GM12891 (cell line): ENCODE measurements around the gene HEATR1. TPM values are rescaled to one million over a fixed set of nuclear protein-coding genes. Genes with fewer than 3 reads are reported as not detected.

Source experiments
- DNase-seq: peaks from one replicate; pipeline ENCODE4 v3.0.0; 2011; ENCODE audit warnings: low spot score; ENCODE audit not compliant: insufficient read length
- FAIRE-seq: peaks from 2 replicates; lab custom pipeline; 2011; peaks lifted over from hg19 to GRCh38; lab: Jason Lieb, UNC
- PAX5 ChIP-seq: IDR thresholded peaks from 2 replicates; pipeline ENCODE4 v1.6.1; 2011; ENCODE audit warnings: low read length, moderate library complexity, mild to moderate bottlenecking; ENCODE audit not compliant: insufficient read depth, severe bottlenecking
- POLR2A ChIP-seq: IDR thresholded peaks from 2 replicates; pipeline ENCODE4 v1.6.1; 2011; ENCODE audit warnings: low read depth, low read length, control low read depth
- POLR2AphosphoS5 ChIP-seq: IDR thresholded peaks from 2 replicates; pipeline ENCODE4 v1.6.1; 2011; ENCODE audit warnings: low read depth, low read length, control low read depth
- POU2F2 ChIP-seq: IDR thresholded peaks from 2 replicates; pipeline ENCODE4 v1.6.1; 2011; ENCODE audit warnings: low read depth, mild to moderate bottlenecking, control low read depth, low read length, moderate library complexity
- SPI1 ChIP-seq: IDR thresholded peaks from 2 replicates; pipeline ENCODE4 v1.6.1; 2011; ENCODE audit warnings: low read depth, low read length, control low read depth
- TAF1 ChIP-seq: IDR thresholded peaks from 2 replicates; pipeline ENCODE4 v1.6.1; 2011; ENCODE audit warnings: low read depth, low read length, control low read depth
- polyA plus RNA-seq: library from polyadenylated mRNA; unstranded; fragments of >200 nt; gene quantifications from one replicate; pipeline ENCODE4 v1.2.1, GENCODE V29; 2012; ENCODE audit warnings: low read depth, missing spikeins, inconsistent platforms; ENCODE audit not compliant: missing spikeins

HEATR1 gene, protein sequence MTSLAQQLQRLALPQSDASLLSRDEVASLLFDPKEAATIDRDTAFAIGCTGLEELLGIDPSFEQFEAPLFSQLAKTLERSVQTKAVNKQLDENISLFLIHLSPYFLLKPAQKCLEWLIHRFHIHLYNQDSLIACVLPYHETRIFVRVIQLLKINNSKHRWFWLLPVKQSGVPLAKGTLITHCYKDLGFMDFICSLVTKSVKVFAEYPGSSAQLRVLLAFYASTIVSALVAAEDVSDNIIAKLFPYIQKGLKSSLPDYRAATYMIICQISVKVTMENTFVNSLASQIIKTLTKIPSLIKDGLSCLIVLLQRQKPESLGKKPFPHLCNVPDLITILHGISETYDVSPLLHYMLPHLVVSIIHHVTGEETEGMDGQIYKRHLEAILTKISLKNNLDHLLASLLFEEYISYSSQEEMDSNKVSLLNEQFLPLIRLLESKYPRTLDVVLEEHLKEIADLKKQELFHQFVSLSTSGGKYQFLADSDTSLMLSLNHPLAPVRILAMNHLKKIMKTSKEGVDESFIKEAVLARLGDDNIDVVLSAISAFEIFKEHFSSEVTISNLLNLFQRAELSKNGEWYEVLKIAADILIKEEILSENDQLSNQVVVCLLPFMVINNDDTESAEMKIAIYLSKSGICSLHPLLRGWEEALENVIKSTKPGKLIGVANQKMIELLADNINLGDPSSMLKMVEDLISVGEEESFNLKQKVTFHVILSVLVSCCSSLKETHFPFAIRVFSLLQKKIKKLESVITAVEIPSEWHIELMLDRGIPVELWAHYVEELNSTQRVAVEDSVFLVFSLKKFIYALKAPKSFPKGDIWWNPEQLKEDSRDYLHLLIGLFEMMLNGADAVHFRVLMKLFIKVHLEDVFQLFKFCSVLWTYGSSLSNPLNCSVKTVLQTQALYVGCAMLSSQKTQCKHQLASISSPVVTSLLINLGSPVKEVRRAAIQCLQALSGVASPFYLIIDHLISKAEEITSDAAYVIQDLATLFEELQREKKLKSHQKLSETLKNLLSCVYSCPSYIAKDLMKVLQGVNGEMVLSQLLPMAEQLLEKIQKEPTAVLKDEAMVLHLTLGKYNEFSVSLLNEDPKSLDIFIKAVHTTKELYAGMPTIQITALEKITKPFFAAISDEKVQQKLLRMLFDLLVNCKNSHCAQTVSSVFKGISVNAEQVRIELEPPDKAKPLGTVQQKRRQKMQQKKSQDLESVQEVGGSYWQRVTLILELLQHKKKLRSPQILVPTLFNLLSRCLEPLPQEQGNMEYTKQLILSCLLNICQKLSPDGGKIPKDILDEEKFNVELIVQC (N-terminal part only)
- polyA plus RNA-seq = 14.0 TPM

- peak; percentile 98 for FAIRE-seq
- peak; percentile 49 for DNase-seq
- TF ChIP-seq POLR2AphosphoS5 = peak; percentile 82
- no peak for TF ChIP-seq PAX5
- 0 out of 2 replicates have a peak, but pooled peaks have one; percentile 15 for TF ChIP-seq POU2F2
- TF ChIP-seq POLR2A = peak; percentile 76; the same call in 1 of the 2 replicates
- TF ChIP-seq SPI1 = no peak
- TF ChIP-seq TAF1 = peak; percentile 61; the same call in 1 of the 2 replicates
Measured at GRCh38 chr1:236603991-236604904, at the start of gene HEATR1. HEATR1 (minus strand) TSS chr1:236604516; CDS start chr1:236604095, 421 bp downstream.

DNA sequence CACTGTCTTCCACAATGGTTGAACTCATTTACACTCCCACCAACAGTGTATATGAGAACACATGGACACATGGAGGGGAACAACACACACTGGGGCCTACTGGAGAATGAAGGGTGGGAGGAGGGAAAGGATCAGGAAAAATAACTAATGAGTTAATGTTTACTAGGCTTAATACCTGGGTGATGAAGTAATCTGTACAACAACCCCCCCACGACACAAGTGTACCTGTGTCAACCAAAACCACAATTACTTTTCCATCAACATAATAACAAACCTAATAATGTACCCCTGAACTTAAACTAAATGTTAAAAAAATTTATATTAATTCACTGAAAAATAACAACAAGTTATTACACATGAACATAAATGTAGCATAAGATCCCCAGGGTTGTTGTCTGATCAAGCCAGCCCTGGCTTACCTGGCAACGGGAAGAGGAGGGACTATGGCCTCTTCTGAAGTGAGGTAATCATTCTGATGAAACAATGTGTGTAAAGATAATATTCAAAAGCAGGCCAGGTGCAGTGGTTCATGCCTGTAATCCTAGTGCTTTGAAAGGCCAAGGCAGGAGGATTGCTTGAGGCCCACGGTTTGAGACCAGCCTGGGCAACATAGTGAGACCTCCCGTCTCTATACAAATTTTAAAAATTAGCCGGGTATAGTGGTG is 40.8 kb upstream of the HEATR1 start:
- no peak for TF ChIP-seq TAF1
- TF ChIP-seq POLR2AphosphoS5 = no peak
- TF ChIP-seq POU2F2 = no peak
- no peak for TF ChIP-seq POLR2A
- no peak for TF ChIP-seq SPI1
- TF ChIP-seq PAX5 = no peak
- DNase-seq (no peak), FAIRE-seq (no peak)

DNA sequence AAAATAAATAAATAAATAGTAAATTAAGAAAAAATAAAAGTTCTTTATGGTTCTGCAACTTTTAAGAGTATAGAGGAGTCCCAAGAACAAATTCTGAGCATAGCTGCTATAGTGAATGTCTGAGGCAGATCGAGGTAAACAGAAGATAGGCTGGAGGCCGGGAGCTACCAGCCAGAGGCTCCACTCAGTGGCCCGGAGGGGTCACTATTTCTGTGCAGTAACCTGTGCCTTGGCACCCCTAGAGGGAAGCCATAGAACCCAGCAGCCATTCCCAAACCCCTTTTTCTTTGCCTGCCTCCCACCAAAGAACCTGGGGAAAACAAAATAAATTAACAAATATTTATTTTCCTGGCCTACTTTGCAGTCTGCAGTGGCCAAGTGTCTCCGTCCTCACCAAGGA is 38.4 kb upstream of the HEATR1 start:
- FAIRE-seq (no peak), DNase-seq (no peak)
- TF ChIP-seq POLR2A = no peak
- TF ChIP-seq POU2F2 = no peak
- no peak for TF ChIP-seq TAF1

DNA sequence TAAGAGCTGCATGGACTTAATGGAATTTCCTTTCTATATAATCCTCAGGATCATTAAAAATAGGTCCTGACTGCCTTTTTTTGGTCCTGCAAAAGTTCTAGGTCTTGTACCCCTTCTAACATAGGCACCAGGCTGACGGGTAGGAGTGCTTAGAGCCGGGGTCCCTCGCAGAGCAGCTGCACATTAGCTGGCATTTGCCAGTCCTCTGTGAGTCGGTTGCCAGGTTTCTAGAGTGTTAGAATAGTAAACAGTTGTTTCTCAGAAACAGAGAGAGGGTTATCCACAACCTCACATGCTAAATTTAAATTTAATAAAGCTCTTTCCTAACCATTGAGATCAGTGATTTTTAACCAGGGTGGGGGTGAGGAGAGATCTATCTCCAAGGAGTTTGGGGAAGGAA is 35.4 kb upstream of the HEATR1 start:
- FAIRE-seq = no peak
- no peak for DNase-seq
- TF ChIP-seq SPI1 (no peak), PAX5 (no peak), POLR2A (no peak), POU2F2 (no peak), TAF1 (no peak), POLR2AphosphoS5 (no peak)

DNA sequence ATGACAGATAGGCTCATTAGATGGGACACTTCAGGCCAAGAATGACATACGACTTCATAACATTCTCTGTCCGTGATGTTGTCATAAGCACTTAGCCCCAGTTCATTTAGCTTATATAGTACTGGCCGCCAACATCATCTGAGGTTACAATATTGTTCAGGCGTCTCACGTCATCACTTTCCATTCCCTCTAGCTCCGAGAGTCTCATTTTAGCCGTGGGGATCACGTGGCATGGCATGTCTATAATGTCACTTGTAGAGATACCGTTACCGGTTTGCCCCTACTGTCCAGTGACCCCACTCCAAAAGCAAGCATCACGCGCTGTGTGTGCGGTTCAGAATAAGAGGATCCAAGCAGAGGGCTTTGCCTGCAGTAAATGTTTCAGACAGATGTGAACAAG is 34.6 kb upstream of the HEATR1 start:
- DNase-seq = no peak
- TF ChIP-seq TAF1 (no peak), POLR2A (no peak), PAX5 (no peak), POU2F2 (no peak), SPI1 (no peak), POLR2AphosphoS5 (no peak)
- FAIRE-seq = no peak

DNA sequence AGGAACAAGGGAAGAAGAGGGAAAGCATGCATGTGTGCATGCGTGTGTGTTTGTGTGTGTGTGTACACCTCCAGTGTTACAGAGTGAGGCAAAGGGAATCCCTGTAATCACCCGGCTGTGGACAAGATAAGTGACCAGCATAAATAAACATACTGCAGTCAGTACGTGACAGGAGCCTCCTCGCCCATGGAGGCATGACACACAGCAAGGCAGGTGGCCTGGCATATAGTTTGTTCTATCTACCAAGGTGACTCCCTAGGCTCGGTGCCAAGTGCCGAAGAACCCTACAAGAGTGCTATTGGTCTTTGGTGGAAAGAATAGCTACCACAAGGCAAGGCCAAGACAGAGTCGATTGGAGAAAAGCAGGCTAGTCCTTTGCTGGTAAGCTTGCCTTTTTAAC is 31.7 kb upstream of the HEATR1 start:
- DNase-seq (no peak), FAIRE-seq (no peak)
- TF ChIP-seq POLR2A = no peak
- TF ChIP-seq PAX5 = no peak
- TF ChIP-seq POLR2AphosphoS5 = no peak
- no peak for TF ChIP-seq TAF1
- no peak for TF ChIP-seq SPI1
- TF ChIP-seq POU2F2 = no peak

DNA sequence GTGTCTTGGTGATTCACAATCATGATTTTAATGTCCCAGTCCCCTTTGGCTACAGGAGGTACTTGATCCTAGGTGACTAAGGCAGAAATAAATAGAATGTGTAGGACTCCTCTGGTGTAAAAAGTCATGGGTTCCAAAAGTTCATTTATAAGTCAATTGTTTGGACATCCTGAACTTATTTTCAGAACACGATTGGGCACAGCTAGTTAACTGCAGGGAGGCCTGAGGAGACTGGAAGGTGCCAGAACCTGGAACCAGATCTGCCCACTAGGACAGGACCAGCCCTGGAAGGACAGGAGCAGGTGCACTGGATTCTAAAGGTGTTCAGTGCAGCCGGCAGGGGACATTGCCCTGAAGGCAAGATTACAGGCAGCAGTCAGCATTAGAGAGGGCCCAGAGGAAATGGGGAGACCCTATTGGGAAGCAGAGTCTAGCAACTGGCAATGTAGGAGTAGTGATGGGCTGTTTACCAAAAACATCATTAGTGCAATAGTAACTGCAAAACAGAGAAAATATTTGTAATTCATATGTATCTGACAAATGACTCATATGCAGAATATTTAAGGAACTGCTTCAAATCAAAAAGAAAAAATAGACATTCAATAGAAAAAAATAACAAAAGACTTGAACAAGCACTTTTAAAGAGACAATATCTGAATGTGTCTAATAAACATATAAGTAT is 23.6 kb upstream of the HEATR1 start:
- FAIRE-seq (no peak), DNase-seq (no peak)
- no peak for TF ChIP-seq PAX5
- TF ChIP-seq POLR2A = no peak
- no peak for TF ChIP-seq SPI1
- no peak for TF ChIP-seq POLR2AphosphoS5
- TF ChIP-seq POU2F2 = no peak
- TF ChIP-seq TAF1 = no peak
